HPDE6-E6E7 (cell line): ENCODE results near the gene CDK14.

ENCODE experiments used
- DNase-seq: peaks from one replicate; pipeline ENCODE4 v3.0.0; 2011; ENCODE audit warnings: missing footprints; ENCODE audit errors: extremely low spot score

The CDK14 gene

GRCh38 chr7:91050677-91051076 is 454.6 kb downstream of the CDK14 start:
- DNase-seq = no peak

GRCh38 chr7:91051966-91052365 is 455.8 kb downstream of the CDK14 start:
- DNase-seq = no peak

- DNase-seq = no peak
Measured at GRCh38 chr7:91054374-91054773, 458.3 kb downstream of the CDK14 start.

GRCh38 chr7:91055219-91055618 is 459.1 kb downstream of the CDK14 start:
- no peak for DNase-seq

GRCh38 chr7:91062713-91063112 is 466.6 kb downstream of the CDK14 start:
- DNase-seq = no peak

GRCh38 chr7:91064052-91064451 is 467.9 kb downstream of the CDK14 start:
- DNase-seq = no peak

GRCh38 chr7:91064938-91065337 is 468.8 kb downstream of the CDK14 start:
- no peak for DNase-seq

GRCh38 chr7:91066627-91067026 is 470.5 kb downstream of the CDK14 start:
- DNase-seq = no peak

- no peak for DNase-seq
Measured at GRCh38 chr7:91067242-91067641, 471.1 kb downstream of the CDK14 start.

GRCh38 chr7:91068136-91068795 is 472.1 kb downstream of the CDK14 start:
- peak; percentile 63 for DNase-seq

GRCh38 chr7:91069146-91069545 is 473.0 kb downstream of the CDK14 start:
- no peak for DNase-seq

- DNase-seq = no peak
Measured at GRCh38 chr7:91079487-91079886, 483.4 kb downstream of the CDK14 start.

GRCh38 chr7:91080351-91080750 is 484.2 kb downstream of the CDK14 start:
- no peak for DNase-seq

GRCh38 chr7:91082038-91082437 is 485.9 kb downstream of the CDK14 start:
- no peak for DNase-seq

GRCh38 chr7:91082852-91083495 is 486.9 kb downstream of the CDK14 start:
- DNase-seq = no peak

GRCh38 chr7:91083855-91084644 is 487.9 kb downstream of the CDK14 start:
- no peak for DNase-seq

- no peak for DNase-seq
Measured at GRCh38 chr7:91085175-91085574, 489.1 kb downstream of the CDK14 start.

GRCh38 chr7:91086200-91086599 is 490.1 kb downstream of the CDK14 start:
- no peak for DNase-seq

GRCh38 chr7:91088156-91088555 is 492.0 kb downstream of the CDK14 start:
- DNase-seq = no peak

GRCh38 chr7:91088691-91089090 is 492.6 kb downstream of the CDK14 start:
- DNase-seq = no peak

- DNase-seq = no peak
Measured at GRCh38 chr7:91089382-91089963, 493.4 kb downstream of the CDK14 start.

- no peak for DNase-seq
Measured at GRCh38 chr7:91090684-91091083, 494.6 kb downstream of the CDK14 start.
